ENCODE measurements around the gene MRPL55. TPM values are rescaled to one million over a fixed set of nuclear protein-coding genes. Genes with fewer than 3 reads are reported as not detected.

MRPL55 gene
- total RNA-seq, 2 donors from 2014 or later: 120 to 136 TPM

- no peak overlapping the region for H3K4me3 ChIP-seq
- TF ChIP-seq POLR2A (IDR thresholded peaks at IDR 0.05): no peak
- no peak for TF ChIP-seq CTCF (IDR thresholded peaks at IDR 0.05)
- TF ChIP-seq POLR2AphosphoS5 (IDR thresholded peaks at IDR 0.05): no peak
- 83% methylated on average over 8 of the region's 8 CpGs for WGBS
- peaks cover 9% of the 10 kb centered on the region for H3K4me1 ChIP-seq (replicated peaks)
- no peaks in the 10 kb centered on the region for H3K9me3 ChIP-seq
- intact Hi-C loops (cut with DNase I): loop anchor here (5.0 to 10.0 kb wide), 2 partner anchors 38 to 130 kb away; partner anchors contain the start of gene MRPL55
- DNase-seq (ENCODE audit: low spot score): no peak
- no peak overlapping the region for H3K27ac ChIP-seq
- no peaks in the 10 kb centered on the region for H3K36me3 ChIP-seq
- no peaks in the 10 kb centered on the region for H3K27me3 ChIP-seq (replicated peaks; ENCODE audit: insufficient read depth)
Measured at GRCh38 chr1:228144993-228145343, 35.9 kb upstream of the MRPL55 start.

DNA sequence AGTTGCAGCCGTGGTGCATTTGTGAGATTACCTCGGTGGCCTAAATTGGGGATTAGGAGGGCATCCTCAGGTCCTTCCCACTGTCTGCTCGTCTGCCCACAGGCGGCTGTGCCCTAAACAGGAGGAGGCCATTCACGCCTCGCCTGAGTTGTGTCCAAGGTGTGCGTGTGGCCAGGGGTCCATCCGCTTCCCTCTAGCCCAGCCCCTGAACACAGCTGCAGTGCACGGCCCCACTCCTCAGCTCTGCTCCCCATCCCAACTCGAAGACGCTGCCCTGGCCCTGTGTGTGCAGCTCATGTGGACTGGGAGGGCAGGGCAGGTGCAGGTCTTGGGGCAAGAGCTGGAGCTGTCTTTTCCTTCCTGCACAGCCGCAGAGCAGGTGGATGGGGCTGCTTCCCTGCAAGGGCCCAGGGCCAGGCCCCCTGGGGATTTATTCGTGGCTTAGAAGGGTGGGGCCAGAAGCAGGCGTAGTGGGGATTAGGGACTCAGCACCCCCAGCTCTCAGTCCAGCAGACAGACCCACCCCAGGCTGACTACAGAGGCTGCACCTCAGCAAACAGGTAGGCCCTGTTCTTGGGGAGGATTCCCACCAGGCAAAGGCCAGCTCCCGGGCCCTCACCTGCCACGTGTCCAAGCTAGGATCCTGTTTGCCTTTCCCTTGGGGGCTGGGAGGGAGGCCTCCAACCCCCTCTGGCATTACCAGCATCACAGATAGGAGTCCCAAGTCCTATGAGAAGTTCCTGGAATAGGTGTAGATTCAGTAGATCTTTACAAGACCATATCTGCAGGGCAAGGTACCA is 35.3 kb upstream of the MRPL55 start:
- no peaks in the 10 kb centered on the region for H3K36me3 ChIP-seq
- WGBS: 77% methylated on average over 16 of the region's 16 CpGs
- no peak overlapping the region for H3K27ac ChIP-seq
- no peak for DNase-seq (ENCODE audit: low spot score)
- intact Hi-C loops (cut with DNase I): loop anchor here (10.0 kb wide), 1 partner anchor 130 kb away; no protein-coding TSS in a partner anchor
- no peaks in the 10 kb centered on the region for H3K27me3 ChIP-seq (replicated peaks; ENCODE audit: insufficient read depth)
- H3K4me1 ChIP-seq (replicated peaks): peaks cover 9% of the 10 kb centered on the region
- TF ChIP-seq POLR2AphosphoS5 (IDR thresholded peaks at IDR 0.05): no peak
- TF ChIP-seq CTCF (IDR thresholded peaks at IDR 0.05): no peak
- no peak for TF ChIP-seq POLR2A (IDR thresholded peaks at IDR 0.05)
- H3K9me3 ChIP-seq: no peaks in the 10 kb centered on the region
- H3K4me3 ChIP-seq: no peak overlapping the region

GRCh38 chr1:228143480-228144192 is 34.5 kb upstream of the MRPL55 start:
- no peaks in the 10 kb centered on the region for H3K27me3 ChIP-seq (replicated peaks; ENCODE audit: insufficient read depth)
- no peak overlapping the region for H3K27ac ChIP-seq
- no peaks in the 10 kb centered on the region for H3K36me3 ChIP-seq
- no peaks in the 10 kb centered on the region for H3K9me3 ChIP-seq
- peaks cover 9% of the 10 kb centered on the region for H3K4me1 ChIP-seq (replicated peaks)
- intact Hi-C loops (cut with DNase I): loop anchor here (10.0 kb wide), 1 partner anchor 131 kb away; no protein-coding TSS in a partner anchor
- TF ChIP-seq POLR2A (IDR thresholded peaks at IDR 0.05) (no peak), POLR2AphosphoS5 (IDR thresholded peaks at IDR 0.05) (no peak), CTCF (IDR thresholded peaks at IDR 0.05) (no peak)
- WGBS: 87% methylated on average over 12 of the region's 12 CpGs
- no peak for DNase-seq (ENCODE audit: low spot score)
- no peak overlapping the region for H3K4me3 ChIP-seq

DNA sequence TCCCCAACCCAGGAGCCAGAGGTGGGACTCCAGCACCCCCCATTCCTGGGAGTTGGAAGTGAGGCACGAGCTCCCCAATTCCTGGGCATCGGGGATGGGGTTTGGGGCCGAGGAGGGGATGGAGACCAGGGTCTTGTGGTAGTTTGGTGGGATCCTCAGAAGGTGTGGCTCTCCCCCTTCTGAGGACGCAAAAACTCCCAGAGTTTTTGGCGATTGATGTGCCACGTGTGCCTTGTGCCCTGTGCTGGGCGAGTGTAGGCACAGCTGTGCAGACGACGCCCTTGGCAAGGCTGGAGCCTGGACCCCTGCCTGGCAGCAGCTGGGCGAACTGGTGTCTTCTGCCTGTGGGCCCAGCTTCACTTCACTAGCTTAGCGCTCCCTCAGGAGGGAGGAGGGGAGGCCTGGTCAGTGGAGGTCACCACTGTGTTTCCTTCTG is 33.6 kb upstream of the MRPL55 start:
- Histone ChIP-seq H3K4me1 (replicated peaks) (peaks cover 9% of the 10 kb centered on the region), H3K27me3 (replicated peaks; ENCODE audit: insufficient read depth) (no peaks in the 10 kb centered on the region), H3K36me3 (no peaks in the 10 kb centered on the region), H3K27ac (no peak overlapping the region), H3K9me3 (no peaks in the 10 kb centered on the region), H3K4me3 (no peak overlapping the region)
- 61% methylated on average over 11 of the region's 11 CpGs for WGBS
- no peak for DNase-seq (ENCODE audit: low spot score)
- TF ChIP-seq POLR2A (IDR thresholded peaks at IDR 0.05) (no peak), CTCF (IDR thresholded peaks at IDR 0.05) (no peak), POLR2AphosphoS5 (IDR thresholded peaks at IDR 0.05) (no peak)
- intact Hi-C loops (cut with DNase I): loop anchor here (10.0 kb wide), 1 partner anchor 132 kb away; no protein-coding TSS in a partner anchor

Data from prostate gland (tissue), 2 donors.